ENCODE data around the gene PARP16. TPM values are rescaled to one million over a fixed set of nuclear protein-coding genes. Genes with fewer than 3 reads are reported as not detected.
"Not testable (repeated sequence)": the region's sequence is repeated elsewhere in the genome, so short reads cannot be mapped to it uniquely, and the experiment has no call there.

Gene PARP16
- total RNA-seq, 1 experiment from 2014 or later: 5.9 TPM

DNA sequence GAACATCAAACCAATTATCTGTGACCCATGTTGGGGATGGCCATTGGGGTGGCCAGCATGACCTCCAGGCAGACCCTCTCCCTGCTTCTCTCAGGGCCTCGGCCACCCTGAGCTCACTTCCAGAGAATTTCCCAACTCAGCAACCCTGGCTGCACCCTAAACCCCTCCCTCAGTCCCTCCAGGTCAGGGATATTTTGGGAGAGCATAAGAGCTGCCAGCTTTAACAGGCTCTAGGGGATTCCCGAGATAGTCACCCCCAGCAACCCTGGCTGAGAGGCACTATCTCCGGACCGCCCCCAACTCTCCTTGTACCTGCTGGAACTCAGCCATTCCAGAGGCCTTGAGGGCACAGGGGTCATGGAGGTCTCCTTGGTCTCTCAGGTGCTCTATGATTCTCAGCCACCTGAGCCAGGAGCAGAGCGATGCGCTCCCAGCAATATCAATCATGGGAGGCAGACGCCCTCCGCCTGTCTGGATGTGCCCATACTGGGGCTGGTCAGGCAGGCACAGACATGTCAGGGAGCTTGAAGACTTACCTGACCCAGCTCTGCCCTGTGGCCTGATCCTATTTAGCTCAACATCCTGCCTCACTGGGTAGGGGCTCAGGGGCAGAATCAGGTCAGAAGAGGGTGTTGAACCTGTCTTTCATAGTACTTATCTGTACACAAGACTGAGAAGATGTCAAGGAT is 40.5 kb downstream of the PARP16 start:
- Histone ChIP-seq H3K4me3 (ENCODE audit: insufficient read depth, low read depth, low read length) (no peak overlapping the region), H3K36me3 (replicated peaks; ENCODE audit: control insufficient read depth, insufficient read depth, low read length) (no peaks in the 10 kb centered on the region), H3K27me3 (ENCODE audit: control insufficient read depth, insufficient read depth, low read length) (no peaks in the 10 kb centered on the region)
- DNase-seq: no peak

DNA sequence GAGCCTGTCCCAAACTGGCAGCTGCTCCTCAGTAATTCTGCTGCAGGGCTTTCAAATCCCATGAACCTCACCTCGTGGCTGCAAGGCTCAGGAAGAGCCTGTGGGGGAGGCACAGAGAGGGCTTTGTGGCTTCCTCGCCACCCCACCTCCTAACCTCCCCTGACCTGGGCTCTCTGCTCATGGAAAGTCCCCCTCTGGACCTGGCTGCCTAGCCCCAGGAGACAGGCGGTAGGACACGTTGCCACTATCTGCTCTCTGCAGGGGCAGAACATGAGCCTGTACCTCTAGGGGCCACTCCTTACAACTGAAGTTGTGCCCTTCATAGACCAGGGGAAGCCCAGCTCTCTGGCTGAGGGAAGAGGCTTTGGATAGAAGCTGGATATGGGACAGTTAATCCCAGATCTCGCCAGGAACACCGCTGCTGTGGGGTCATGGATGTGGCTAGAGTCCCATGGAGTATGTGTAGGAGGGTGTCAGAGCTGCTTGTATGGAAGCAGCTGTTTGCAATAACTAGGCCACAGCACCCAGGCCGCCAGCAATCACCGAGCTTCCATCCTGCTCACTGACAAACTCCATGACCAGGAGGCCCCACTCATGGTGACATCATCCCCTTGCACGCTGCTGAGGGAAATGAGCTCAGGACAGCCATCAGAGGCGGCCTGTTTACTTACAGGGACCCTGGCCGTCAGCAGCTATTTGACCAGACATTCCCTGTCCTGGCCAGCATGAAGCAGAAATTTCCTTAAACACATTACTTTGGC is 41.4 kb downstream of the PARP16 start:
- H3K4me3 ChIP-seq (ENCODE audit: insufficient read depth, low read depth, low read length): no peak overlapping the region
- no peaks in the 10 kb centered on the region for H3K27me3 ChIP-seq (ENCODE audit: control insufficient read depth, insufficient read depth, low read length)
- DNase-seq: no peak
- no peaks in the 10 kb centered on the region for H3K36me3 ChIP-seq (replicated peaks; ENCODE audit: control insufficient read depth, insufficient read depth, low read length)

DNA sequence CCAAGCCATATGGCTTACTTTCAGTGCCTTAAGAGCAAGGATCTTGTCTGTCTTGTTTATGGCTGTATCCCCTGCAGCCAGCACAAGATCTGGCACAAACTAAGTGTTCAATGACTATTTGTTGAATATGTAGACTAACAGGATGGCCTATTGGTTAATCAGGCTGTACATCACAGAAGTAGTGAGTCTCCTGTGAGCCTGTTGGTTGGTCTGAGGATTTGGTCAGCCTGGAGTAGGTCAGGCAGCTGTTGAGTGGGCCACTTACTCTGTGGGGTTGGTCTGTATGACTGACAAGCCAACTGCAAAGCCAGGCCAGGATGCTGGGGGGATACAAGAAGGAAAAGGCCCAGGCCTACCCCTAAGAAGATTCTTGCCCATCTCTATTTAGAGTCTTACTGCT is 42.0 kb downstream of the PARP16 start:
- H3K4me3 ChIP-seq (ENCODE audit: insufficient read depth, low read depth, low read length): no peak overlapping the region

DNA sequence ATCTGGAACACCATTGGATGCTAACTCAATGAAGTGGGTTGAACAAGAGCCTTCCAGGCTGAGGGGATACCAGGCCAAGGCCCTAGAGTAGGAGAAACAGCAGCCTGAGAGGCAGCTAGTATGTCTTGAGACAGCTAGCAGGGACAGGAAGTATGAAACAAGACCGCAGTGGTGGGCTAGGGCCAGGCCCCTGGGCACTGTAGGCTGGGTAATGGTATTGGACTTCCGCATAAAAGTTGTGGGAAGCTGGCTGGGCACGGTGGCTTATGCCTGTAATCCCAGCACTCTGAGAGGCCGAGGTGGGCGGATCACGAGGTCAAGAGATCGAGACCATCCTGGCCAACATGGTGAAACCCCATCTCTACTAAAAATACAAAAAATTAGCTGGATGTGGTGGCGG is 50.2 kb downstream of the PARP16 start:
- not testable (repeated sequence) for H3K4me3 ChIP-seq (ENCODE audit: insufficient read depth, low read depth, low read length); DNase-seq; H3K27me3 ChIP-seq (ENCODE audit: control insufficient read depth, insufficient read depth, low read length); H3K36me3 ChIP-seq (replicated peaks; ENCODE audit: control insufficient read depth, insufficient read depth, low read length)

More for the DNA sequence above, 42.0 kb downstream of the PARP16 start:
- Histone ChIP-seq H3K27me3 (ENCODE audit: control insufficient read depth, insufficient read depth, low read length) (no peaks in the 10 kb centered on the region), H3K36me3 (replicated peaks; ENCODE audit: control insufficient read depth, insufficient read depth, low read length) (no peaks in the 10 kb centered on the region)
- no peak for DNase-seq

DNA sequence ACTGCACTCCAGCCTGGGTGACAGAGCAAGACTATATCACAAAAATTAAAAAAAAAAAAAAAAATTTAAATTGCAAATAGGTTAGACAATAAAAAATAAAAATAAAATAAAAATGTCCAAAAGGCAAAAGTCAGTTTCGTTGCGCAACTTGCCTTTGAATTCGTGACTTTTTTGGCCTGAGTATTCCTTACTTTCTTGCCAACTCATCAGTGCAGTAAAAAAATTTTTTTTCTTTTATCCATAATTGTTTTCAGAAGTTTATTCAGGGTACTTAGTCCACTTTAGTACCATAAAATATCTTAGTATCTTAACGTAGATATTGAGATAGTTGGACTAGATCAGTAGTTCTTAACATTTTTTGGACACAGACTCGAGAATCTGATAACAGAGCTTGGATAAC is 53.0 kb downstream of the PARP16 start:
- H3K36me3 ChIP-seq (replicated peaks; ENCODE audit: control insufficient read depth, insufficient read depth, low read length): no peaks in the 10 kb centered on the region
- no peak overlapping the region for H3K4me3 ChIP-seq (ENCODE audit: insufficient read depth, low read depth, low read length)
- DNase-seq: no peak
- H3K27me3 ChIP-seq (ENCODE audit: control insufficient read depth, insufficient read depth, low read length): no peaks in the 10 kb centered on the region

DNA sequence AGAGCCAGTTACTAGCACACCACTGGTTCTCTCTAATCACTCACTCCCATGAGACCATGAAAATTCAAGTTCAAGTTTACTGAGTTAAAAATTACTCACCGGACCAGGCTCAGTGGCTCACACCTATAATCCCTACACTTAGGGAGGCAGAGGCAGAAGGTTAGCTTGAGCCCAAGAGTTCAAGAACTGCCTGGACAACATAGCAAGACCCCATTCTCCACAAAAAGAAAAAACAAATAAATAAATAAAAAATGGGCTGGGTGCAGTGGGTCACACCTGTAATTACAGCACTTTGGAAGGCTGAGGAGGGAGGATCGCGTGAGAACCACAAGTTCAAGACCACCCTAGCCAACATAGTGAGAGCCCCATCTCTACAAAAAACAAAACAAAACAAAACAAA is 54.2 kb downstream of the PARP16 start:
- H3K4me3 ChIP-seq (ENCODE audit: insufficient read depth, low read depth, low read length): no peak overlapping the region
- no peaks in the 10 kb centered on the region for H3K27me3 ChIP-seq (ENCODE audit: control insufficient read depth, insufficient read depth, low read length)
- H3K36me3 ChIP-seq (replicated peaks; ENCODE audit: control insufficient read depth, insufficient read depth, low read length): no peaks in the 10 kb centered on the region
- DNase-seq: no peak

DNA sequence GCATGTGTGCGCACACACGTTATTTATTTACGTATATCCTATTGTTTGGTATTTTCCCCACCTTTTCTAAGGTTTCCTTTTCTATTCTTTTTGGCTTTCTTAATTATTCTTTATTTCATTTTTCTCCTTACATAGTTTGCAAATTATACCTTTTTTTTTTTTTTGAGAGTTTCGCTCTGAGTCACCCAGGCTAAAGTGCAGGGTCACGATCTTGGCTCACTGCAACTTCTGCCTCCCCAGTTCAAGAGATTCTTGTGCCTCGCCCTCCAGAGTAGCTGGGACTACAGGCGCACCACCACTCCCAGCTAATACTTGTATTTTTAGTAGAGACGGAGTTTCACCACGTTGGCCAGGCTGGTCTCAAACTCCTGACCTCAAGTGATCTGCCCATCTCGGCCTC is 55.4 kb downstream of the PARP16 start:
- no peak overlapping the region for H3K4me3 ChIP-seq (ENCODE audit: insufficient read depth, low read depth, low read length)
- DNase-seq: no peak

DNA sequence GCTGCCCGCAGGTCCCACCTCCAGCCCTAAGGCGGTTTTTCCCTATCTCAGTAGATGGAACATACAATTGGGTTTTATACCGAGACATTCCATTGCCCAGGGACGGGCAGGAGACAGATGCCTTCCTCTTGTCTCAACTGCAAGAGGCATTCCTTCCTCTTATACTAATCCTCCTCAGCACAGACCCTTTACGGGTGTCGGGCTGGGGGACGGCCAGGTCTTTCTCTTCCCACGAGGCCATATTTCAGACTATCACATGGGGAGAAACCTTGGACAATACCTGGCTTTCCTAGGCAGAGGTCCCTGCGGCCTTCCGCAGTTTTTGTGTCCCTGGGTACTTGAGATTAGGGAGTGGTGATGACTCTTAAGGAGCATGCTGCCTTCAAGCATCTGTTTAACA is 59.8 kb downstream of the PARP16 start:
- H3K4me3 ChIP-seq (ENCODE audit: insufficient read depth, low read depth, low read length); DNase-seq; H3K27me3 ChIP-seq (ENCODE audit: control insufficient read depth, insufficient read depth, low read length); H3K36me3 ChIP-seq (replicated peaks; ENCODE audit: control insufficient read depth, insufficient read depth, low read length): not testable (repeated sequence)

More for the DNA sequence above, 55.4 kb downstream of the PARP16 start:
- no peaks in the 10 kb centered on the region for H3K27me3 ChIP-seq (ENCODE audit: control insufficient read depth, insufficient read depth, low read length)
- no peaks in the 10 kb centered on the region for H3K36me3 ChIP-seq (replicated peaks; ENCODE audit: control insufficient read depth, insufficient read depth, low read length)

DNA sequence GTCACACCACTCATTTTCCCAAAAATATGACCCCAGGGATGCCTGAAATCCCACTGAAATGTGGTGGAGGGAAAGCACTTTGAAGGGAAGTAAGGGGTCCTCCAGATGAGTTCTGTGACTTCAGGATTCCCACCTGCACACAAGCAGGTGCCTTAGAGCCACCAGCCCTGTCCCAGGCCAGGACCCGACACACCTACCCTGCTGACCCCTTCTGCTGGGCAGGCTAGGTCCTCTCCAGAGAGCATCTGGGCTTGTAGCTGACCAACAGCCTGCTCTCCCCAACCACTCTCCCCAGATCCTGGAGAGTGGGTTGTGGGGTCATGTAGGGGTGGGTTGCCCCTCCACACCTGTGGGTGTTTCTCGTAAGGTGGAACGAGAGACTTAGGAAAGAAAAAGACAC is 60.5 kb downstream of the PARP16 start:
- no peak for DNase-seq
- H3K36me3 ChIP-seq (replicated peaks; ENCODE audit: control insufficient read depth, insufficient read depth, low read length): no peaks in the 10 kb centered on the region
- no peak overlapping the region for H3K4me3 ChIP-seq (ENCODE audit: insufficient read depth, low read depth, low read length)
- H3K27me3 ChIP-seq (ENCODE audit: control insufficient read depth, insufficient read depth, low read length): no peaks in the 10 kb centered on the region

DNA sequence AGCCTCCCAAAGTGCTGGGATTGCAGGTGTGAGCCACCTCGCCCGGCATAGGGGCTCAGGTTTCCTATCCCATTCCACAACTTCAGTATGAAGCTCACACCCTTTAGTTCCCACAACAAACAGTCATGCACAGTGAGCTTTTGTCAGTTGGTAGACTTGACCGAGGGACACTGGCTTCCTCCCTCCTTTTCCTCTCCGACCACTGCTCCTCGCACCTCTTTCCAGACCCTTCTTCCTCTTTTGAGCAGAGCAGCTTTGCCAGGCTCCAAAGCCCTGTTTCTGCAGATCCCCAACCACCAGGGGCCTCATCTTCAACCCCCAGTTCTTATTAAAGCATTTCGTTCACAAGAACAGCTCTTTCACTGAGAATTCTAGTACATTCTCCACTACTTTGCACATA is 62.7 kb downstream of the PARP16 start:
- no peaks in the 10 kb centered on the region for H3K36me3 ChIP-seq (replicated peaks; ENCODE audit: control insufficient read depth, insufficient read depth, low read length)
- H3K4me3 ChIP-seq (ENCODE audit: insufficient read depth, low read depth, low read length): no peak overlapping the region
- DNase-seq: no peak
- no peaks in the 10 kb centered on the region for H3K27me3 ChIP-seq (ENCODE audit: control insufficient read depth, insufficient read depth, low read length)

DNA sequence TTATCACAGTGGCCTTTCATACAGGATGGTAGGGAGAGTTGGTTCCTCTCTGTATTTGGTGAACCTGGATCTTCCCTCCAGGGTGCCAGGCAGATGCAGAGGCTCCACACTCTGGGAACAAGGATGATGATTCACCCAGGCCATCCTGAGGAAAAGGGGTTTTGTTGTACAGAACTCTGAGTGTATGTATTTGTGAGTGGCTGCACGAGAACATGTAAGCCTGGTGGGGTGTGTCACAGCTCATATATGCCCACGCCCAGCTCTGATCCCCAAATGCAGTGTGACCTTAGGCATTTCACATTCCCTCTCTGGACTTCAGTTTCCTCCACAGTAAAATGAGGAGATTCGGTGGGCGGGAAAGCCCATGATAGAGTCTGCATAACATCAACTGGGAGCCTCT is 63.8 kb downstream of the PARP16 start:
- H3K36me3 ChIP-seq (replicated peaks; ENCODE audit: control insufficient read depth, insufficient read depth, low read length): no peaks in the 10 kb centered on the region
- H3K27me3 ChIP-seq (ENCODE audit: control insufficient read depth, insufficient read depth, low read length): no peaks in the 10 kb centered on the region
- no peak for DNase-seq
- H3K4me3 ChIP-seq (ENCODE audit: insufficient read depth, low read depth, low read length): no peak overlapping the region

DNA sequence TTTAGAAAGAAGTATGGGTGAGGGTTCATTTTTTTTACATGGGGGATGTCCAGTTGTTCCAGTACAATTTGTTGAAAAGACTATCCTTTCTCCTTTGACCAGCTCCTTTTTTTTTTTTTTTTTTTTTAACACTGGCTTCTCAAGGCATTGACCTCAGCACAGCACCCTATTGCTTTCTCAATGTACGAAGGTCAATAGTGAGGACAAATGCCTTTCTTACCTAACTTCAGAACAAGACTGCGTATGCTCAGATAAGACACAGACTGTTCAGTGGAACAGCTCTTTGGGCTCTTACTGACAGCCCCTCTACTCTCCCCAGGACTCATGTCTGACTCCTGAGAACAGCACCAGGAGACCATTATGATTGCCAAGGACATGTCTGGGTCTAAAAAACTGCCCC is 65.0 kb downstream of the PARP16 start:
- Histone ChIP-seq H3K27me3 (ENCODE audit: control insufficient read depth, insufficient read depth, low read length) (no peaks in the 10 kb centered on the region), H3K36me3 (replicated peaks; ENCODE audit: control insufficient read depth, insufficient read depth, low read length) (no peaks in the 10 kb centered on the region), H3K4me3 (ENCODE audit: insufficient read depth, low read depth, low read length) (no peak overlapping the region)
- no peak for DNase-seq

DNA sequence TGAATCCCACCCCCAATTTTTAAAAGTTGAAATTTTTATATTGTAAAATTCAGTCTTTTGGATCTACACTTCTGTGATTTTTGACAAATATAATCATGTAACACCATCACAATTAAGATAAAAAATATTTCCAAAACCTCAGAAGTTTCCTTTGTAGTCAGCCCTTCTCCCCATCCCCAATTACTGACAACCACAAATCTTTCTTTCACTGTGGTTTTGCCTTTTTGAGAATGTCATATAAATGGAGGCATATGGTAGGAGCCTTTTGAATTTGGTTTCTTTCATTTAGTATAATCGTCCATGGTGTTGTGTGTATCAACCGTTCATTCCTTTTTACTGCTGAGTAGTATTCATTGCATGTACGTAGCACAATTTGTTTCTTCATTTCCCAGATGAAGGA is 67.5 kb downstream of the PARP16 start:
- Histone ChIP-seq H3K4me3 (ENCODE audit: insufficient read depth, low read depth, low read length) (no peak overlapping the region), H3K27me3 (ENCODE audit: control insufficient read depth, insufficient read depth, low read length) (no peaks in the 10 kb centered on the region), H3K36me3 (replicated peaks; ENCODE audit: control insufficient read depth, insufficient read depth, low read length) (no peaks in the 10 kb centered on the region)
- DNase-seq: no peak

DNA sequence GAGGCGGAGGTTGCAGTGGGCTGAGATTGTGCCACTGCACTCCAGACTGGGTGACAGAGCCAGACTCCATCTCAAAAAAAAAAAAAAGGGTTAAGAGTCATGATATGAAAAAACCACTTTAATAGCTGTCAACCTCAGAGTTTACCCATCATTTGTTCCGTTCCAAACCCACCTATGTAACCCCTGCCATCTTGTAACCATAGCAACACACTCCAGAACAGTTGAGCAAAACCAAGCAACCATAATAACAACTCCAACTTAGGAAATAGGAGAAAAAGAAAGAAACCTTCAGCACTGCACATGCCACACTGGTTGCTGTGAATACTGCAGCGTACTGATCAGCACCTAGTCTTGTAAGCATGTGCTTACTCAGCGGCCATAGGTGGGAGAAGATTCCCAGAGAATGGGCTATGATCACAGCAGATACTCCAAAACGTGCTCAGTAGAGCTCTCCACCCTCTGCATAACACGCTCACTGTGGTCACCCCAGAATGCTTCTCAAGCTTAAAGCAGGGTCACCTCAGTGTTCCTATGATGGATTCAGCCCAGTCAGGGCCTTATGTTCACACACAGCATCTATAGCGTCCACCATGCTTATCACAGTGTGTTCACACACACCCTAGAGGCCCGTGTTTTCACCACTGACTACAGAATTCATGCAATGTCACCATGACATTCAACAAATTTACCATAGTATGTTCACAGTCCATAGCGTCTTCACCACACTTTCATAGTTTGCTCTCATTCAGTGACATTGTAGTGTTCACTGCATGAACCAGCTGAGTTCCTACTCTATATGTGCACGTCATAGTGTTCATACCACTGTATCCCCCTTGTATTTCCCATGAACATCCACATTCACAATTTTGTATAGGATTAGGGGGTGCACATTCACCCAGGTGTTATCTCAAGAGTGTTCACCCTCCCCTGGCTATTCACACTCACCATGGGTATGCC is 68.9 kb downstream of the PARP16 start:
- Histone ChIP-seq H3K36me3 (replicated peaks; ENCODE audit: control insufficient read depth, insufficient read depth, low read length) (no peaks in the 10 kb centered on the region), H3K27me3 (ENCODE audit: control insufficient read depth, insufficient read depth, low read length) (no peaks in the 10 kb centered on the region), H3K4me3 (ENCODE audit: insufficient read depth, low read depth, low read length) (no peak overlapping the region)
- no peak for DNase-seq
